Calu3 (cell line): ENCODE measurements around the gene WDR93. TPM values are rescaled to one million over a fixed set of nuclear protein-coding genes. Genes with fewer than 3 reads are reported as not detected.

Experiments used
- BruUV-seq: library from RNA; stranded (reverse); fragments of 400-500 nt; replicated peaks from 2 replicates; lab custom pipeline; 2021; lab: Mats Ljungman, UMichigan
- CTCF ChIA-PET: fragments of 300-600 bp; sonication (Branson Sonifier 250); formaldehyde crosslinking; loops from one replicate; lab custom pipeline; 2022; ENCODE audit warnings: antibody characterized with exemption; lab: Charles Lee
- DNase-seq: peaks from one replicate; pipeline ENCODE4 v3.0.0; 2022
- H3K27ac Mint-ChIP-seq: one replicate; pipeline ENCODE4 v1.8.0; 2022; ENCODE audit warnings: mixed read lengths; ENCODE audit not compliant: unreplicated experiment
- H3K27me3 Mint-ChIP-seq: one replicate; pipeline ENCODE4 v1.8.0; 2022; ENCODE audit warnings: mixed read lengths; ENCODE audit not compliant: unreplicated experiment
- H3K36me3 Mint-ChIP-seq: one replicate; pipeline ENCODE4 v1.8.0; 2022; ENCODE audit warnings: mild to moderate bottlenecking, moderate library complexity, mixed read lengths; ENCODE audit not compliant: insufficient read depth, unreplicated experiment
- H3K4me1 Mint-ChIP-seq: one replicate; pipeline ENCODE4 v1.8.0; 2022; ENCODE audit warnings: mild to moderate bottlenecking, low read depth, mixed read lengths; ENCODE audit not compliant: unreplicated experiment
- H3K4me3 Mint-ChIP-seq: one replicate; pipeline ENCODE4 v1.8.0; 2022; ENCODE audit warnings: mild to moderate bottlenecking, low read depth, moderate library complexity, mixed read lengths; ENCODE audit not compliant: unreplicated experiment
- H3K9me3 Mint-ChIP-seq: one replicate; pipeline ENCODE4 v1.8.0; 2022; ENCODE audit warnings: low read depth, mixed read lengths; ENCODE audit not compliant: unreplicated experiment
- CTCF ChIP-seq: fragments of 200-600 bp; IDR thresholded peaks from one replicate; pipeline ENCODE4 v1.8.0; 2022; ENCODE audit warnings: antibody characterized with exemption; ENCODE audit not compliant: unreplicated experiment
- intact Hi-C: fragments of 100-400 bp; cut with micrococcal nuclease; formaldehyde crosslinking; loops from one replicate; pipeline ENCODE4 v1.10.0; 2022; ENCODE audit not compliant: unreplicated experiment
- total RNA-seq: library from RNA; stranded (reverse); gene quantifications from 2 replicates; pipeline ENCODE4 v1.2.3, GENCODE V29; 2022

The WDR93 gene
- total RNA-seq, 1 experiment from 2014 or later = not detected

DNA sequence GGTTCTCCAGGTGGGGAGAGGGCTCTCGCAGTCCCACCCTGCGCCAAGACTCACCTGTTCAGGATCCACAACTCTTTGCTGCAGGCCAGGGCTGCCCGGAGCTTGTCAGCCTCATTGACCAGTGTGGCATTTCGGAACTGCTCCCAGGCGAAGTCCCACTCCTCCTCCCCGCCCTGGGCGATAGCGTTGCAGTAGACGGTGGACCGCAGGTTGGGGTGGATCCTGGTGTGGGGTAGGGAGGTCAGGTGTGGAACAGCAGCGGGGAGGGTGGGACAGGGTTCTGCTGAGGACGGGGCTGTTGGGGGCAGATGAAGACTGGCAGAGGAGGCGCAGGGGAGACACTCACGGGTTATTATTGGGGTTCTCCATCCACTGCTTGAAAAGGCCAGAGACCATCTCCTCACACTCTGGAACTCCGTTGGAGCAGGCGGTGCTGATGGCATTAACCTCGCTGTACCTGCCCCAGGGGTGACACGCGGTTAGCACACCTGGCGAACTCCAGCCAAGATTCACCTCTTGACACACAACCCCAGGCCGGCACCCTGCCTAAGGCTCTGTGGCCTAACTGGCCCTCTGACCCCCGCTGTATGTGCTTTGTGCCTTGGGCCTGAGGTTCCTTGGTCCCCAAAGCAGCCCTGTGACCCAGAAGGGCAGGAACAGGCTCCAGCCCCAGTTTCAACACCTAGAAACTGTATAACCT, 101.6 kb downstream of the WDR93 start:
- DNase-seq = no peak
- Mint-ChIP-seq H3K4me1 (peaks cover 11% of the 10 kb centered on the region), H3K27me3 (no peaks in the 10 kb centered on the region), H3K36me3 (no peaks in the 10 kb centered on the region), H3K9me3 (no peaks in the 10 kb centered on the region), H3K27ac (no peak overlapping the region), H3K4me3 (no peak overlapping the region)
- intact Hi-C loops = no loop called here
- no TSS peak for BruUV-seq
- CTCF ChIA-PET = interaction anchor here (0.5 kb wide), 1 partner anchor 20 kb away, joined by 4 read pairs; no protein-coding TSS in a partner anchor
- no peak for TF ChIP-seq CTCF

Other genes with a start within 250 kb of the WDR93 start
- gene RHCG, start 194.2 kb upstream of the WDR93 start, total RNA-seq = 0.59 and 1.1 TPM in 2 replicates
- 41.7 and 45.2 TPM in 2 replicates for gene TICRR, start 115.3 kb upstream of the WDR93 start, total RNA-seq
- gene KIF7, start 35.3 kb upstream of the WDR93 start, total RNA-seq = 1.4 and 1.7 TPM in 2 replicates
- 0.35 and 0.37 TPM in 2 replicates for gene PLIN1, start 11.4 kb upstream of the WDR93 start, total RNA-seq
- 6.7 and 8.0 TPM in 2 replicates for gene PEX11A, start 57 bp upstream of the WDR93 start, total RNA-seq
- 5.3 and 5.9 TPM in 2 replicates for gene MESP1, start 60.4 kb downstream of the WDR93 start, total RNA-seq
- gene MESP2, start 85.5 kb downstream of the WDR93 start, total RNA-seq = not detected in 2 replicates
- gene ANPEP, start 124.0 kb downstream of the WDR93 start, total RNA-seq = 0.68 and 1.8 TPM in 2 replicates
- gene AP3S2, start 203.2 kb downstream of the WDR93 start, total RNA-seq = 46.2 and 51.9 TPM in 2 replicates
- gene ARPIN, start 222.1 kb downstream of the WDR93 start, total RNA-seq = 19.1 and 20.1 TPM in 2 replicates